DND-41 (cell line): ENCODE results near the gene ERC2.

ENCODE experiments used
- ATAC-seq: fragments of 200-7000 bp; cut with Tn5 transposase; 3 replicates; pipeline ENCODE4 v1.9.1; 2021; ENCODE audit warnings: low read depth; ENCODE audit not compliant: insufficient read depth
- DNase-seq: peaks from one replicate; pipeline ENCODE4 v3.0.0-alpha.2; 2020
- H2AFZ ChIP-seq: 2 replicates; pipeline ENCODE4 v1.6.0; 2012; ENCODE audit warnings: low read depth, low read length
- H3K27ac ChIP-seq: 2 replicates; pipeline ENCODE4 v1.5.1; 2012; ENCODE audit warnings: low read length, inconsistent platforms
- H3K27me3 ChIP-seq: fragments of 200-600 bp; sonication (generic); 2 replicates; pipeline ENCODE4 v1.6.0; 2012; ENCODE audit warnings: low read length, mild to moderate bottlenecking, inconsistent platforms; ENCODE audit not compliant: insufficient read depth, poor library complexity
- H3K36me3 ChIP-seq: 2 replicates; pipeline ENCODE4 v1.5.1; 2012; ENCODE audit warnings: low read length, inconsistent platforms; ENCODE audit not compliant: insufficient read depth
- H3K4me1 ChIP-seq: 2 replicates; pipeline ENCODE4 v1.5.1; 2012; ENCODE audit warnings: mild to moderate bottlenecking, low read length; ENCODE audit not compliant: insufficient read depth
- H3K4me2 ChIP-seq: 2 replicates; pipeline ENCODE4 v1.6.0; 2012; ENCODE audit warnings: mild to moderate bottlenecking, moderate library complexity, low read length, inconsistent platforms; ENCODE audit not compliant: insufficient read depth
- H3K4me3 ChIP-seq, 2 experiments: fragments of 200-600 bp in 1 of 2; shearing (Covaris generic) in 1 of 2; 2 replicates each; pipeline ENCODE4 v1.5.1; 2012 to 2016; ENCODE audit warnings: inconsistent platforms in 2 of 2, low read length in 2 of 2, mild to moderate bottlenecking in 2 of 2, low read depth in 1 of 2, moderate library complexity in 1 of 2
- H3K79me2 ChIP-seq: 2 replicates; pipeline ENCODE4 v1.6.0; 2012; ENCODE audit warnings: low read length, inconsistent platforms; ENCODE audit not compliant: insufficient read depth
- H3K9ac ChIP-seq: 2 replicates; pipeline ENCODE4 v1.6.0; 2012; ENCODE audit warnings: low read depth, mild to moderate bottlenecking, inconsistent platforms, low read length, moderate library complexity
- H3K9me3 ChIP-seq: 2 replicates; pipeline ENCODE4 v1.5.1; 2012; ENCODE audit warnings: low read length, moderate library complexity, mild to moderate bottlenecking, inconsistent platforms; ENCODE audit not compliant: insufficient read depth, severe bottlenecking
- H4K20me1 ChIP-seq: 2 replicates; pipeline ENCODE4 v1.6.0; 2012; ENCODE audit warnings: low read length; ENCODE audit not compliant: insufficient read depth
- EZH2 ChIP-seq: IDR thresholded peaks from 3 replicates; pipeline ENCODE4 v1.6.1; 2012; ENCODE audit warnings: borderline replicate concordance, low read depth, mild to moderate bottlenecking, moderate library complexity, low read length, inconsistent platforms; ENCODE audit not compliant: severe bottlenecking
- TF ChIP-seq, protein P1 (sequence below): IDR thresholded peaks from 2 replicates; pipeline ENCODE4 v1.5.1; 2012; ENCODE audit warnings: borderline replicate concordance, low read length, moderate library complexity, mild to moderate bottlenecking; ENCODE audit not compliant: poor library complexity, severe bottlenecking; ENCODE audit errors: extremely low read depth

The ERC2 gene

DNA sequence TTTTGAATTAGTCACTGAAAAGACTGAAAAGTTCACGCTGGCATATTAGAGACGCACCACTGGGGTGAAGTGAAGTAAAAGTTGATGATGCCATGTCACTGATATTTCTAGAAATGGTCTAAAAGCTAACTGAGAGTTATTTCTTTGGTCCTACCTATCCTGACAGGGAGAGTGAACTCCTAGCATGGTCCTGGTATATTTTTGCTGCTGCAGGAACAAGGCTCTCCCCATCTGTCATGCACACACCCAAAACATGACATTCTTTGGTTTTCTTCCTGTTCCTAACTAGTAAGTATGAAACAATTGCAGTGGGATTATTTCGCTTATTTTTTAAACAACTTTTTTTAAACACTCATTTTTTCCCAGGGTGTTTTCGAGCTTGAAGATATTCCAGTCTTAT, 466.7 kb downstream of the ERC2 start:
- TF ChIP-seq, protein P1, sequence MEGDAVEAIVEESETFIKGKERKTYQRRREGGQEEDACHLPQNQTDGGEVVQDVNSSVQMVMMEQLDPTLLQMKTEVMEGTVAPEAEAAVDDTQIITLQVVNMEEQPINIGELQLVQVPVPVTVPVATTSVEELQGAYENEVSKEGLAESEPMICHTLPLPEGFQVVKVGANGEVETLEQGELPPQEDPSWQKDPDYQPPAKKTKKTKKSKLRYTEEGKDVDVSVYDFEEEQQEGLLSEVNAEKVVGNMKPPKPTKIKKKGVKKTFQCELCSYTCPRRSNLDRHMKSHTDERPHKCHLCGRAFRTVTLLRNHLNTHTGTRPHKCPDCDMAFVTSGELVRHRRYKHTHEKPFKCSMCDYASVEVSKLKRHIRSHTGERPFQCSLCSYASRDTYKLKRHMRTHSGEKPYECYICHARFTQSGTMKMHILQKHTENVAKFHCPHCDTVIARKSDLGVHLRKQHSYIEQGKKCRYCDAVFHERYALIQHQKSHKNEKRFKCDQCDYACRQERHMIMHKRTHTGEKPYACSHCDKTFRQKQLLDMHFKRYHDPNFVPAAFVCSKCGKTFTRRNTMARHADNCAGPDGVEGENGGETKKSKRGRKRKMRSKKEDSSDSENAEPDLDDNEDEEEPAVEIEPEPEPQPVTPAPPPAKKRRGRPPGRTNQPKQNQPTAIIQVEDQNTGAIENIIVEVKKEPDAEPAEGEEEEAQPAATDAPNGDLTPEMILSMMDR, result no peak
- no peak for TF ChIP-seq EZH2
- Histone ChIP-seq H2AFZ (no peak overlapping the region), H3K9me3 (no peaks in the 10 kb centered on the region), H3K4me3 (no peak overlapping the region), H3K4me1 (no peaks in the 10 kb centered on the region), H4K20me1 (no peaks in the 10 kb centered on the region), H3K9ac (no peak overlapping the region), H3K4me2 (no peak overlapping the region), H3K36me3 (no peaks in the 10 kb centered on the region), H3K79me2 (no peaks in the 10 kb centered on the region), H3K27ac (no peak overlapping the region), H3K27me3 (peaks cover 6% of the 10 kb centered on the region)
- no peak for ATAC-seq
- DNase-seq, result no peak

DNA sequence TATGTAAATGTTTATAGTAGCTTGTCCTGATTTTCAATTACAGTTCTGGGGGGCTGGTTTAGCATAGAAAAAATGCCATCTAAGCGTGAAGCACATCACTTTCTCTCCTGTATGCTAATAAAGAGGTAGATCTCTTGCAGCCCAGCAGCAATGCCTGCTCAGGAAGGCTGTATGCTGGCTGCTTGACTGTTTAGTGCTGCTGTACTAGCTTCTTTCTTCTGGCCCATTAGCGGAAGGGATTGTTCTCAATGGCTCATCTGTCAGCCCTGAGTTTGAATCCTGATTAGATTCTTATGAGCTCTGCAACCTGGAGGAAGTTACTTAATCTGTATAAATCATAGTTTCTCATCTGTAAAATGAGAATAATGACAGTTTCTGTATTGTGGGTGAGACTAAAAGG, 478.9 kb downstream of the ERC2 start:
- DNase-seq (no peak), ATAC-seq (no peak)
- Histone ChIP-seq H3K4me1 (no peaks in the 10 kb centered on the region), H3K27me3 (peaks cover 22% of the 10 kb centered on the region), H4K20me1 (no peaks in the 10 kb centered on the region), H3K9me3 (no peaks in the 10 kb centered on the region), H3K4me3 (no peak overlapping the region), H3K36me3 (no peaks in the 10 kb centered on the region), H3K9ac (no peak overlapping the region), H3K79me2 (no peaks in the 10 kb centered on the region), H3K27ac (no peak overlapping the region), H3K4me2 (no peak overlapping the region), H2AFZ (no peak overlapping the region)
- no peak for TF ChIP-seq EZH2
- TF ChIP-seq, protein P1, result no peak

DNA sequence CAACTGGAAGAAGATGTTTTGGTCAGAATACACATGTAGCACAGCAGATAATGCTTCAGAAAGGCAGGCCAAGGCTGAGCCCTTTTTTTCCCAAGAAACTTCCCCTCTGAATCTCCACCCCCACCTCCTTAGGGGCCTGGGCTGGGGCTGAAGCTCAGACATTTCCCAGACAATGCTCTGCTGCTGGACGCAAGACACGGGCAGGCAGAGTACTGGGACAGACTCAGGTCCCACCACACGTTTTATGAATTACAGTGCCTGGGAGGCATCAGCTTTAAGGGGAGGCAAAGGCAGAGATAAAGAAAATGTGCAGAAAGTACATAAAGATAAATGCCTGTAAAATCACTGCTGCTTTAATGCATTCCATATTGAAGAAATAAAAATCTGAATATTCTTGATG, 479.4 kb downstream of the ERC2 start:
- Histone ChIP-seq H3K4me2 (no peak overlapping the region), H3K27ac (no peak overlapping the region), H2AFZ (no peak overlapping the region), H3K4me1 (no peaks in the 10 kb centered on the region), H3K36me3 (no peaks in the 10 kb centered on the region), H3K9ac (no peak overlapping the region), H3K9me3 (no peaks in the 10 kb centered on the region), H4K20me1 (no peaks in the 10 kb centered on the region), H3K79me2 (no peaks in the 10 kb centered on the region), H3K27me3 (peaks cover 25% of the 10 kb centered on the region), H3K4me3 (no peak overlapping the region)
- TF ChIP-seq, protein P1, result no peak
- no peak for TF ChIP-seq EZH2
- ATAC-seq (no peak), DNase-seq (no peak)

DNA sequence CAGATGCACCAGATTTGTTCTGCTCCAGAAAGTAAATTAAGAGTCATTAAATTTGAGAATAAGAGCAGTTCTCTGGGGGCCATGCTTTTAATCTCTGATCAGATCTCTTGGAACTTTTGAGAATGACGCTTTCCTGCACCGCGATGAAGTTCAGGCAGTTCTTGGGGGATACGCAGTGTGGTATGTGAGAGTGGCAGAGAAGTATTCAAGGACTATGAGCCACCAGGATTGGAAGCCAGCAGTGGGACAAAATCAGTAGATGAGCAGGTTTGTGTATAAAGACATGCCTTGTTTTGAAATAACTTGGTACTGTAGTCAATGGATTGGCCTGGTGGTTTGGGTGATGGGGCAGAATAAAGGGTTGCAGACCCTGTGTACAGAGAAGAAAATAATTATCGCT, 483.6 kb downstream of the ERC2 start:
- ATAC-seq (no peak), DNase-seq (no peak)
- TF ChIP-seq, protein P1, result no peak
- TF ChIP-seq EZH2, result no peak
- H3K9ac ChIP-seq, result no peak overlapping the region
- H3K9me3 ChIP-seq, result no peaks in the 10 kb centered on the region
- no peaks in the 10 kb centered on the region for H3K36me3 ChIP-seq
- H3K4me1 ChIP-seq, result no peaks in the 10 kb centered on the region
- H3K27ac ChIP-seq, result no peak overlapping the region
- no peak overlapping the region for H2AFZ ChIP-seq
- peaks cover 27% of the 10 kb centered on the region for H3K27me3 ChIP-seq
- no peaks in the 10 kb centered on the region for H4K20me1 ChIP-seq
- H3K4me2 ChIP-seq, result no peak overlapping the region
- no peaks in the 10 kb centered on the region for H3K79me2 ChIP-seq
- H3K4me3 ChIP-seq, result no peak overlapping the region
